PC-3 (cell line): ENCODE measurements around the gene BRINP2. TPM values are rescaled to one million over a fixed set of nuclear protein-coding genes. Genes with fewer than 3 reads are reported as not detected.

Experiments used
- ATAC-seq: fragments of 200-7000 bp; cut with Tn5 transposase; 2 replicates; pipeline ENCODE4 v1.9.1; 2020; ENCODE audit warnings: mild to moderate bottlenecking, moderate library complexity
- BruUV-seq: library from RNA; stranded (reverse); fragments of 400-500 nt; replicated peaks from 2 replicates; lab custom pipeline; 2021; lab: Mats Ljungman, UMichigan
- CTCF ChIA-PET: fragments of 300-600 bp; sonication (Branson Sonifier 250); formaldehyde crosslinking; loops from one replicate; lab custom pipeline; 2022; ENCODE audit warnings: antibody characterized with exemption; lab: Charles Lee
- POLR2A ChIA-PET: fragments of 300-600 bp; sonication (Branson Sonifier 250); formaldehyde crosslinking; loops from one replicate; lab custom pipeline; 2022; ENCODE audit warnings: antibody characterized with exemption; ENCODE audit not compliant: unreplicated experiment; lab: Charles Lee
- DNase-seq: peaks from one replicate; pipeline ENCODE4 v3.0.0-alpha.2; 2015
- H2AFZ ChIP-seq: fragments of 300-600 bp; sonication (generic); 2 replicates; pipeline ENCODE4 v1.6.0; 2016; ENCODE audit warnings: antibody characterized with exemption, low read length
- H3F3A ChIP-seq: fragments of 300-600 bp; sonication (generic); one replicate; pipeline ENCODE4 v1.6.0; 2017; ENCODE audit warnings: antibody characterized with exemption, low read length, control low read depth, mild to moderate bottlenecking; ENCODE audit not compliant: unreplicated experiment
- H3K27ac ChIP-seq: fragments of 300-600 bp; sonication (generic); 2 replicates; pipeline ENCODE4 v1.5.1; 2016; ENCODE audit warnings: mild to moderate bottlenecking, low read length
- H3K27me3 ChIP-seq: fragments of 300-600 bp; sonication (generic); 2 replicates; pipeline ENCODE4 v1.6.1; 2016; ENCODE audit warnings: low read length, mixed read lengths
- H3K36me3 ChIP-seq: fragments of 300-600 bp; sonication (generic); 2 replicates; pipeline ENCODE4 v1.6.1; 2016; ENCODE audit warnings: low read depth, mixed run types, low read length, mixed read lengths
- H3K4me1 ChIP-seq: fragments of 300-600 bp; sonication (generic); 2 replicates; pipeline ENCODE4 v1.5.1; 2016; ENCODE audit warnings: low read length; ENCODE audit not compliant: insufficient read depth
- H3K4me2 ChIP-seq: fragments of 300-600 bp; sonication (generic); 2 replicates; pipeline ENCODE4 v1.6.0; 2016; ENCODE audit warnings: low read length
- H3K4me3 ChIP-seq: fragments of 300-600 bp; sonication (generic); 2 replicates; pipeline ENCODE4 v1.5.1; 2016; ENCODE audit warnings: mild to moderate bottlenecking, low read length, mixed read lengths
- H3K79me2 ChIP-seq: fragments of 300-600 bp; sonication (generic); 2 replicates; pipeline ENCODE4 v1.6.1; 2017; ENCODE audit warnings: low read length, mixed read lengths
- H3K9ac ChIP-seq: fragments of 300-600 bp; sonication (generic); 2 replicates; pipeline ENCODE4 v1.6.0; 2016; ENCODE audit warnings: mild to moderate bottlenecking, low read length
- H3K9me2 ChIP-seq: fragments of 300-600 bp; sonication (generic); replicated peaks from 2 replicates; pipeline ENCODE4 v1.6.1; 2016; ENCODE audit warnings: mixed run types, low read length, mixed read lengths
- H3K9me3 ChIP-seq: fragments of 300-600 bp; sonication (generic); 2 replicates; pipeline ENCODE4 v1.6.1; 2016; ENCODE audit warnings: low read length, mixed read lengths
- H4K20me1 ChIP-seq: fragments of 300-600 bp; sonication (generic); 2 replicates; pipeline ENCODE4 v1.6.1; 2016; ENCODE audit warnings: low read length, mixed read lengths
- CTCF ChIP-seq: fragments of 300-600 bp; sonication (generic); conservative IDR thresholded peaks from 2 replicates; pipeline ENCODE4 v1.5.1; 2017; ENCODE audit warnings: antibody characterized with exemption, low read depth, mild to moderate bottlenecking, low read length
- EZH2 ChIP-seq: fragments of 300-600 bp; sonication (generic); IDR thresholded peaks from one replicate; pipeline ENCODE4 v1.6.1; 2017; ENCODE audit warnings: antibody characterized with exemption, mild to moderate bottlenecking, low read length; ENCODE audit not compliant: unreplicated experiment
- EZH2phosphoT487 ChIP-seq: fragments of 300-600 bp; sonication (generic); IDR thresholded peaks from 2 replicates; pipeline ENCODE4 v1.6.1; 2018; ENCODE audit warnings: mild to moderate bottlenecking, antibody characterized with exemption, low read length, borderline replicate concordance
- intact Hi-C: fragments of 100-400 bp; cut with micrococcal nuclease; formaldehyde crosslinking; loops from 2 replicates; pipeline ENCODE4 v1.9.0; 2023
- total RNA-seq: library from RNA; depleted of rRNA; stranded (reverse); fragments of >200 nt; gene quantifications from 2 replicates; pipeline ENCODE4 v1.2.3, GENCODE V29; 2014

Gene BRINP2
- total RNA-seq, 1 experiment from 2014 or later: 2.6 TPM

- H3K4me1 ChIP-seq: peaks cover 20% of the 10 kb centered on the region
Measured at GRCh38 chr1:177278626-177279390, 108.0 kb downstream of the BRINP2 start.

GRCh38 chr1:177281901-177282300, 111.1 kb downstream of the BRINP2 start:
- H3K36me3 ChIP-seq: no peaks in the 10 kb centered on the region
- H3K9me2 ChIP-seq: no peaks in the 10 kb centered on the region
- ATAC-seq: no peak
- ChIA-PET POLR2A (no interaction called here), CTCF (no interaction called here)
- H3K4me1 ChIP-seq: no peaks in the 10 kb centered on the region
- no peak overlapping the region for H3K9ac ChIP-seq
- H3K27ac ChIP-seq: no peak overlapping the region
- no peak overlapping the region for H3K4me2 ChIP-seq
- DNase-seq: no peak
- H3K27me3 ChIP-seq: no peaks in the 10 kb centered on the region
- H3K79me2 ChIP-seq: no peaks in the 10 kb centered on the region
- H4K20me1 ChIP-seq: no peaks in the 10 kb centered on the region
- H3K4me3 ChIP-seq: no peak overlapping the region
- intact Hi-C loops: no loop called here
- TF ChIP-seq EZH2phosphoT487 (no peak), EZH2 (no peak), CTCF (no peak)
- no peaks in the 10 kb centered on the region for H3F3A ChIP-seq
- no peaks in the 10 kb centered on the region for H3K9me3 ChIP-seq
- H2AFZ ChIP-seq: no peak overlapping the region
- no TSS peak for BruUV-seq

More at GRCh38 chr1:177278626-177279390, 108.0 kb downstream of the BRINP2 start:
- ChIA-PET POLR2A (no interaction called here), CTCF (no interaction called here)
- intact Hi-C loops: no loop called here
- Histone ChIP-seq H3K4me3 (no peak overlapping the region), H3F3A (no peaks in the 10 kb centered on the region), H3K79me2 (no peaks in the 10 kb centered on the region), H3K4me2 (no peak overlapping the region), H3K9ac (no peak overlapping the region), H3K36me3 (no peaks in the 10 kb centered on the region), H2AFZ (no peak overlapping the region), H3K9me2 (no peaks in the 10 kb centered on the region), H3K9me3 (no peaks in the 10 kb centered on the region), H3K27ac (no peak overlapping the region), H3K27me3 (no peaks in the 10 kb centered on the region), H4K20me1 (no peaks in the 10 kb centered on the region)
- ATAC-seq: no peak
- TF ChIP-seq EZH2phosphoT487 (no peak), EZH2 (no peak), CTCF (no peak)
- DNase-seq: no peak
- no TSS peak for BruUV-seq

- ChIA-PET CTCF (no interaction called here), POLR2A (no interaction called here)
- H3K4me3 ChIP-seq: no peak overlapping the region
- ATAC-seq (no peak; the same call in 1 of the 2 replicates), DNase-seq (peak; percentile 50)
- intact Hi-C loops: no loop called here
- no peak overlapping the region for H3K9ac ChIP-seq
- H2AFZ ChIP-seq: no peak overlapping the region
- no peaks in the 10 kb centered on the region for H4K20me1 ChIP-seq
- H3K4me1 ChIP-seq: no peaks in the 10 kb centered on the region
- no peaks in the 10 kb centered on the region for H3K36me3 ChIP-seq
- no peak overlapping the region for H3K4me2 ChIP-seq
- no peaks in the 10 kb centered on the region for H3K9me3 ChIP-seq
- H3K27ac ChIP-seq: no peak overlapping the region
- no peaks in the 10 kb centered on the region for H3K27me3 ChIP-seq
- no TSS peak for BruUV-seq
- H3K79me2 ChIP-seq: no peaks in the 10 kb centered on the region
- no peaks in the 10 kb centered on the region for H3F3A ChIP-seq
- H3K9me2 ChIP-seq: no peaks in the 10 kb centered on the region
- TF ChIP-seq EZH2: no peak
- TF ChIP-seq CTCF: no peak
- no peak for TF ChIP-seq EZH2phosphoT487
Measured at GRCh38 chr1:177282976-177283375, 112.2 kb downstream of the BRINP2 start.
